ENCODE results near the gene SLC12A2.

SLC12A2 gene

DNA sequence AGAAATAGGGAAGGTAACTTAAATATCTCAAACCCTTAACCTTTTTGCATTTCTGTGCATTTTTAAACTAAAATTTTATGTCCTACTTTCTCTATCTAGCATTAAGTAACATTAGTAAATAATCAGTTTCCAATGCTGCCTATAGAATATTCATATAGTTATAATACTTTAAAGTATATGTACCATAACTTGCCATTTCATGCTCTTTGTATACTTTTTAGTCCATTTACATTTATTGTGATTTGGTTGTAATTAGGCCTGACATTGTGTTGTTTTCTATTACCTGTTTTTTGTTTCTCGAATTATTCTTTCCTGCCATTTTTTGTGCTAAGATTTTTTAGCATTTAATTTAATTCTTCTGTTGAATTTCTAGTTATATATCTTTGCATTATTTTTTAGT lies 13.7 kb downstream of the SLC12A2 start:
- DNase-seq (ENCODE audit: low read depth in 2 of 2), result no peak

DNA sequence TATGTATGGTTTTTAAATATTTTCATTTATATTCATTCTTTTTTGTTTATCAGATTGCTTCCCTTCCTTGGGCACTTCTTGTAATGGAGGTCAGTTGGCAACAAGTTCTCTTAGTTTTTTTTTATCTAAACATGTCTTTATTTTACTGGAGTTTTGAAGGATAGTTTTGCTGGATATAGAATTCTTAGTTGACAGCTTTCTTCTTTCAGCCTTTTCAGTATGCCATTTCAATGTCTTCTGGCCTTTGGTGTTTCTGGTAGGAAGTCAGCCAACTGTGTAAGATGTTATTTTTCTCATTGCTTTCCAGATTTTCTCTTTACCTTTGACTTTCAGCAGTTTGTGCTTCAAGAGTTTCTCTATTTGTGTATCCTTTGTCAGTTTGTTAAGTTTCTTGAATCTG lies 14.2 kb downstream of the SLC12A2 start:
- DNase-seq (ENCODE audit: low read depth in 2 of 2), result no peak

DNA sequence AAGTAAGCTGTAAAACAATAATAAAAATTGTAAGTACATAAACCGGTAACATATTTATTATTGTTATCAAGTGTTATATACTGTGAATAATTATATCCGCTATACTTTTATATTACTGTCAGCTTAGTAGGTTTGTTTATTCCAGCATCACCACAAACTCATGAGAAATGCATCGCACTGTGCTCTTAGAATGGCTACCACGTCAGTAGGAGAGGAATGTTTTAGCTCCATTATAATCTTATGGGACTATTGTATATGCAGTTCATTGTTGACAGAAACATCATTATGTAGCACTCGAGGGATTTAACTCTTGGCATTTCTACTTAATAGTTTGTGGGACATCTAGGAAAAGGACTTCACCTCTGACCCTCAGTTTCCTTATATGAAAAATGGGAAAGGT lies 16.4 kb downstream of the SLC12A2 start:
- DNase-seq (ENCODE audit: low read depth in 2 of 2), result no peak

- no peak for DNase-seq (ENCODE audit: low read depth in 2 of 2)
These were observed 17.4 kb downstream of the SLC12A2 start for GRCh38 chr5:128100860-128101557.

GRCh38 chr5:128101676-128102075 lies 18.1 kb downstream of the SLC12A2 start:
- no peak for DNase-seq (ENCODE audit: low read depth in 2 of 2)

DNA sequence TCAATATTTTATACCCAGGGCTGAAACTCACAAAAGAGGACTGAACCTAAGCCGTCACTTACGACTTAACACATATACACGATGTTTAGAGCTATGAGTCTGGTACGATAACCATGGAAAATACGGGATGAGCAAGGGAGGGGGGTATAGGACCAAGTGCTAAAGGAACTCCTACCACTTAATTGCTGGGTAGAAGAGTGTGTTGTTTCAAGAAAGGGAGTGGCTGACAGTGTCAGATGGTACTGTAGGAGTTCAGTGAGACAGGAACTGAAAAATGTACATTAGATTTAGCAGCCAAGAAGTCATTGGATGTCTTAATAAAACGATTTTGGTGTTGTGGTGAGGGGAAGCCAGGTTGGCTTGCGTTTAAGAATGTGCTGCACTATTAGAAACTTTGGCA lies 21.6 kb downstream of the SLC12A2 start:
- DNase-seq (ENCODE audit: low read depth in 2 of 2), result no peak

DNA sequence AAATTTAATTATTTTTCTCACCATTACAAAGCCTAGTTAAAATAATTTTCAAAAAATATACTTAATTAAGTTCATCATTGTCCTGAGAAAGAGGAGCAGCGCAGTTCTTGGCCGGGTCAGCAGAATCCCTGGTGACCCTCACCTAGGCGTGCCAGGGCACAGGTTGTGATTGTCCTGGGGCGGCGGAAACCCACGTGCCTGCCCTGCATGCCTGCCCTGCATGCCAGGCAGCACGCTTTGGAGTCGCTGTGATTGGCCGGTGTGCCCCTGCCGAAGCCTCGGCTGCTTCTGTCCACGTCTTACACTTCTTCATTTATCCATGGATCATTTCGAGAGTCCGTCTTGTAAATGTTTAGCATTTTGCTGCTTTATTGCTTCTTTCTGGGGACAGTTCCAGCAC lies 25.6 kb downstream of the SLC12A2 start:
- DNase-seq (ENCODE audit: low read depth in 2 of 2), result no peak

DNA sequence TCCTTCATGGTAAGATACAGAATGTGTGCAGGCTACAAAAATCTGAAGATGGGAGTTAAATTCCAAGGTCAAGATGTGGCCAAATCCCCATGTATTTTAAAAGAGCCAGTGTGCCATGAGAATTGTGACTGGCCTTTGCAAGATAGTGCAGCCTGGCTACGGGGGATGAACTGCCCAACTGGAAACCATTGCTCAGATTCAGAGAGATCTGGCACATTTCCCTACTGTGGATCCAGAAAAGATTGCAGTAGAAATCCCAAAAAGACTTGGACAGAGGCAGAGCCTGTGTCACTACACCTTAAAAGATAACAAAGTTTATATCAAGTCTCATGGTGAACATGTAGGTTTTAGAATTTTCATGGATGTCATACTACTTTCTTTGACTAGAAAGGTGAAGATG lies 26.2 kb downstream of the SLC12A2 start:
- DNase-seq (ENCODE audit: low read depth in 2 of 2), result no peak

- DNase-seq (ENCODE audit: low read depth in 2 of 2), result no peak
These were observed 28.4 kb downstream of the SLC12A2 start for GRCh38 chr5:128111818-128112448.

DNA sequence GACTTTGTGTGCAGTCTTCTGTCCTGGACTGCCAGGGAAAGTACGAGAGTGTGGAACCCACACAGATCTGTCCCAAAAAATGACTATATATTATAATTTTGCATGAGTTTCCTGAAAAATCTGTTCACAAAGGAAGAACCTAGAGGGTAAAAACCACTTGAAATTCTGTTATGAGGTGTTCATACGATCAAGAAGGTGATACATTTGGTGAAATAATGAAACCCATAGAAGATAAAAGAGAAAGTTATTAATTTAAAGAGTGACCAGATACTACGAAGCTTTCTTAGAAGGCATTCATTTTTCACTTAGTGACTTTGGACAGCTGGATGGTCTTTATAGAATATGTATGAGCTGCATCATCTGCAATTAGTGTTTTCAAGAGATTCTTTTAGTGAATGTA lies 32.9 kb downstream of the SLC12A2 start:
- DNase-seq (ENCODE audit: low read depth in 2 of 2), result no peak

- no peak for DNase-seq (ENCODE audit: low read depth in 2 of 2)
These were observed 34.6 kb downstream of the SLC12A2 start for GRCh38 chr5:128118214-128118613.

DNA sequence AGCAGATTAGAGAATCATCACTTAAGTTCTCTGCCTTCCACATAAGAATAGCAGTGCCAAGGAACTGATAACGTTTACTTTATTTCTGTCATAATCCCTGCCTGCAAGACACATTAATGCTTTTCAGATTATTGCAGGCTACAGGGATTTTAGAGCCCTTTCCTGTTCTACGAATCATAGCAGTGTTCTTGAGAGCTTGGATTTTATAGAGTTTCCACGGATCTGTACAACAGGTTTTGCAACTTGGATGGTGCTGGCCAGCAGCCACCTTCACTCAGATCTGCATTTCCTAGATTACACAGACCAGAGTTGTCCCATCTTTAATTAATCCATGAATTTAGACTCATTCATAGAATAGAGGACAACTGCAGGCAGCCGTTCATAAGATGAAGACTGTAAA lies 38.1 kb downstream of the SLC12A2 start:
- DNase-seq (ENCODE audit: low read depth in 2 of 2), result no peak

- no peak for DNase-seq (ENCODE audit: low read depth in 2 of 2)
These were observed 40.4 kb downstream of the SLC12A2 start for GRCh38 chr5:128123936-128124335.

DNA sequence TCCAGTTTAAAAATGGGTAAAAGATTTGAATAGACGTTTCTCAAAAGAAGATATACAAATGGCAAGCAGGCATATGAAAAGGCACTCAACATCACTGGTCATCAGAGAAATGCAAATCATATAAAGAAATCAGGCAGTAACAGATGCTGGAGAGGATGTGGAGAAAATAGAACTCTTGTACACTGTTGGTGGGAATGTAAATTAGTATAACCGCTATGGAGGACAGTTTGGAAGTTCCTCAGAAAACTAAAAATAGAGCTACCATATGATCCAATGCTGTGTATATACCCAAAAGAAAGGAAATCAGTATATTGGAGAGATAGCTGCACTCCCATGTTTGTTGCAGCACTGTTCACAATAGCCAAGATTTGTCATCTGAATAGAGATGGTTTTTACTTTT lies 42.7 kb downstream of the SLC12A2 start:
- DNase-seq (ENCODE audit: low read depth in 2 of 2), result no peak

DNA sequence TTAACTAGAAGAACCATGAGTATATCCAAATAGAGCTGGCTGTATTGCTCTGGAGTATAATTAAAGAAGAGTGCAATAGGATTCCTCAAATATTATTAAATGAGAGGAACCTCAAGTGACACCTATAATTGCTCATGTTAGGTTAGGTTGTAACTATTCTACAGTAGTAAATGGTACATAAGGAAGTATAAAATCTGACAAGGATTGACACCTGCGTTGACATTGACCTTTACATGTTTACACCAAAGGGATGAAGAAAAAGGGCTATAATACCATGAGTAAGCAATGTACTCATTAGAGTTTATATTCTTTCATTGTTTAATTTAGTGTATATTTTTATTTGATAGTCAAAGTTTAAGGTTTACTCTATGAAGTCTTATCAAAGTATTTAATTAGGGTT lies 48.9 kb downstream of the SLC12A2 start:
- no peak for DNase-seq (ENCODE audit: low read depth in 2 of 2)

GRCh38 chr5:128135286-128135685 lies 51.7 kb downstream of the SLC12A2 start:
- DNase-seq (ENCODE audit: low read depth in 2 of 2), result no peak

- no peak for DNase-seq (ENCODE audit: low read depth in 2 of 2)
These were observed 60.3 kb downstream of the SLC12A2 start for GRCh38 chr5:128143911-128144310.

DNA sequence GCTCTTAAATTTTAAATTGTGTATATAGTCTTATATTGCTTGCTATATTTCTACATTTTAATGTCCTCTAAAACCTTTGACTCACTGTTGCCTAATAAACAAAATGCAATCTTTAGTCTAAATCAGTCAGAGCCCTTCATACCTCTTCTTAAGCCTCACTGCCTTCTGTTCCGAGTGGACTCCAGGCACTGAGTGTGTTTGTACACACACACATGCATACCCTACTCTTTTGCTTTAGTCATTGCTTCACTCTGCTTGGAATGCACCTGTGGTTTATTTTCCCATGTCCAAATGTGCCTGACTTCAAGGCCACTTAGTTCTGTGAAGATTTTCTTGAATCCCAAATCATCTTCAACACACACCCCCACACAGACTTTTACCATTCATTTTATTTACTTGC lies 60.9 kb downstream of the SLC12A2 start:
- no peak for DNase-seq (ENCODE audit: low read depth in 2 of 2)

GRCh38 chr5:128146671-128147070 lies 63.1 kb downstream of the SLC12A2 start:
- DNase-seq (ENCODE audit: low read depth in 2 of 2), result no peak

DNA sequence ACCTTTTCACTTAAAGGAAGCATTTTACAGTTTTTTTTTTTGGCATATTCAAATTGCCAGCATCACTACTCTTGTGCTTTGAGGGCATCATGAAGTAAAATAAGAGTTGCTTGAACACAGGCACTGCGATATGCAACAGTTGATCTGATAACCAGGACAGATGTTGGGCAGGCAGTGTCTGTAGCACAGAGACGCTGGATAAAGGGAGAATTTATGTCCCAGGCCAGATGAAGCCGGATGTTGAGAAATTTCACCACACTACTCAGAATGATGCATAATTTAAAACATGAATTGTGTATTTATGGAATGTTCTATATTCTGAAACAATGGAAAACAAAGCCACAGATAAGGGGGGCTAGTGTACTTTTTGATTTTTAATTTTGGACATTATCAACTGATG lies 71.4 kb downstream of the SLC12A2 start:
- DNase-seq (ENCODE audit: low read depth in 2 of 2), result no peak

DNA sequence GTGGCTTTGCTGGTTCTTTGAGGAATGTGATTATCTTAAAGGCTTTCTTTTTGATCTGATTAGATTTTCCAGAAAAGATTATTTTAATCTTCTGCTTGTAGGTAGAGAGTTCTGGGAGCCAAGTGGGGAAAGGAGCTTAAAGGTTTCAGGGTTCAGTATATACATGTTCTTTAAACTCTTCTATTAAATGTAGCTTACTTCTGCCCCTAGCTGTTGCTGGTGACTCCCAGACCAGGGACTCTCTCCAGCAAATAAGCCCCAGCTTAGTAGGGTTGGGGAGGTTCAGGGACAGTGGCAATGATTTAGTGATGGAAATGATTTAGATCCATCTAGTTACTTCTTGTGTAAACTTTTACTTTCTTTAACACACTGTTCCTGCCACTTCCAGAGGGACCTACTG lies 72.2 kb downstream of the SLC12A2 start:
- DNase-seq (ENCODE audit: low read depth in 2 of 2), result no peak

DNA sequence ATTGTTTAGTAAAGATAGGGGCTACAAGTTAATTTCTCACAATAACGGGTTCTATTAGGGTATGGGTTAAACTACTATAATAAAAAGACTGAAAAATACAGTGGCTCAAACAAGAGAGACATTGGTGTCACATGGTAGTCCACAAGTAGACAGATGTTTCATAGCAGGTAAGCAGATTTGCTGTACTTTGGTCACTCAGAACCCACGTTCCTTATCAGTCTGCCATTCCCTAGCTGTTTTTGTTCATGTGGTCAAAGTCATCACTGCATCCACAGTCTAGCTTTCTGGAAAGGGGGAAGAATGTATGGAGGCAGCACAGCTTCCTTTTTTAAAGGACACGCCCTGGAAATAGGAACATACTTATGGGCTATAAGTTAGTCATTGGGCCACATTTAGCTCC lies 73.0 kb downstream of the SLC12A2 start:
- DNase-seq (ENCODE audit: low read depth in 2 of 2), result no peak

DNA sequence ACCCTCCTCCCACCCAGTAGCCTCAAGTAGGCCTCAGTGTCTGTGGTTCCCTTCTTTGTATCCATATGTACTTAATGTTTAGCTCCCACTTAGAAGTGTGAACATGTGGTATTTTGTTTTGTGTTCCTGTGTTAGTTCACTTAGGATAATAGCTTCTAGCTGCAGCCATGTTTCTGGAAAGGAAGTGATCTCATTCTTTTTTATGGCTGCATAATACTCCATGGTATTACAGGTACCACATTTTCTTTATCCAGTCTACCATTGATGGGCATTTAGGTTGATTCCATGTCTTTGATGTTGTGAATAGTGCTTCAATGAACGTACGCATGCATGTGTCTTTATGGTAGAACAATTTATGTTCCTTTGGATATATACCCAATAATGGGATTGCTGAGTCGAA lies 74.8 kb downstream of the SLC12A2 start:
- DNase-seq (ENCODE audit: low read depth in 2 of 2), result no peak

DNA sequence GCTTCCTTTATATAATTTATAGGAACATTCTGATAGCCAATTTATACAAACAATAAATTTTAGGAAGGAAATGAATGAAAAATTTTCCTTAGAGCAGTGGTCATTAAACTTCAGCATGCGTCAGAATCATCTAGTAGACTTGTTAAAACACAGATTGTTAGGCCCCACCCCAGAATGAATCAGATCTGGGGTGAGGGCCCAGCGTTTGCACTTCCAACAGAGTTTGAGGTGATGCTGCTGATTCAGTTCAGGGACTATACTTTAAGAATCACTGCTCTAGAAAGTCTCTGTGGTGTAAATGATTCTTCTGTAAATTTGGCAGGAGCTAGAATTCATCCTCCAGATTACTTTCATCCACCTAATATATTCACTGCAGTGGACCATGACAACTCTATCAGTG lies 80.4 kb downstream of the SLC12A2 start:
- DNase-seq (ENCODE audit: low read depth in 2 of 2), result no peak

All from stimulated activated CD4-positive, alpha-beta T cell treated with anti-CD3 and anti-CD28 coated beads, Interleukin-1b, Interleukin-23, amount 100 ng/mL, for 1 hour (primary cell).